ENCODE results near the gene CRADD.

The CRADD gene

DNA sequence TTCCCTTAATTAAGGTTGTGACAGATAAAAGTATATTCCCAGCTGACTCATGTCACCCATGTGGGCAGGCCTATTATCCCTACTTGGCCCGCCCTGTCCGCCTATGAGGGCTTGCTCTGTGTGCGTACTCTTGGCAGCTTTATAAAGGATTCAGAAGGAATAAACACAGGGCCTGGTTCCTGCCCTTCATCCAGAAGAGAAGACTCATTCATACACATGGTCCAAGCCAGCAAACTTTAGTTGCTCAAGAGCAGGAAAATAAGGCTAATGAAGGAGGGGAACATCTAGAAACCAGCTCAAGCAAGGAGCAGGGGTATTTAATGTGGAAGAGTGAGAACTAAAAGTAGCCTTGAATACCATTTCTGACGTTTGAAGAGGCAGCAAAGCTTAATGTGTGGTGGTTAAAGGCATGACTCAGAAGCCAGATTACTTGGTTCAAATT, 141.9 kb downstream of the CRADD start:
- DNase-seq = no peak

GRCh38 chr12:93823616-93824391, 146.6 kb downstream of the CRADD start:
- DNase-seq = peak in 1 of 2 donors; percentile 66

- no peak for DNase-seq
These were observed 147.6 kb downstream of the CRADD start for GRCh38 chr12:93824514-93825500.

GRCh38 chr12:93825501-93825888, 148.3 kb downstream of the CRADD start:
- no peak for DNase-seq

GRCh38 chr12:93825931-93826555, 148.9 kb downstream of the CRADD start:
- DNase-seq = no peak

DNA sequence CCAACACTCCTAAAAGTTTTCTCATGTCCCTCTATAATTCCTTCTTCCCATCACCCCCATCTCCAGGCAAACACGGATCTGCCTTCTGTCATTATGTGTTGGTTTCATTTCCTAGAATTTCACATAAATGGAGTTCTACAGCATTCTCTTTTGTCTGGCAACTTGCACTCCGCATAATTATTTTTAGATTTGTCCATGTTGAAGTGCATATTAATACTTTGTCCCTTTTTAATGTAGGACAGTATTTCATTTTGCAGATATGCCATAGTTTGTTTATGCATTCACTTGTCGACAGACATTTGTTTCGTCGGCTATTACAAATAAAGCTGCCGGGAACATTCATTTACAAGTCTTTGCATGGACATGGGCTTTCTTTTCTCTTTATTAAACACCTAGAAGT, 150.0 kb downstream of the CRADD start:
- no peak for DNase-seq

- DNase-seq = no peak
These were observed 150.5 kb downstream of the CRADD start for GRCh38 chr12:93827669-93828068.

- DNase-seq = no peak
These were observed 151.8 kb downstream of the CRADD start for GRCh38 chr12:93829016-93829415.

DNA sequence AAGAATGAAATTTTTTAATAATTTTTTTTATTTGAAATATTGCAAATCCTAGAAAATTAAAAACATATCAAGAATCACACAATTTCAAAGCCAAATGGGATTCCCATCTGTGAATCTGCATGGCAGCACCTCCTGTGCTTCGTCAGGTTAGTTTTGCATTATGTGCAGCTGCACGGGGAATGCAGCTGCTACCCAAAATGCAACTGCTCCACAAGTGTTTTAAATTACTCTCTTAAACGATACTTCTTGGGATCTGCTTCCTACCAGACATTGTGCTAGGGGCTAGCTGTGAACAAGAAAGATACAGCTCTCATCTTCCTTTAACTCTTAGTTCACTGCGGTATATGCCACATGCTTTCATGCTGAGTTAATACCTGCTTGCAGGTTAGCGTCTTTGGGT, 154.2 kb downstream of the CRADD start:
- no peak for DNase-seq

GRCh38 chr12:93832131-93832530, 155.0 kb downstream of the CRADD start:
- no peak for DNase-seq

GRCh38 chr12:93833946-93834345, 156.8 kb downstream of the CRADD start:
- no peak for DNase-seq

DNA sequence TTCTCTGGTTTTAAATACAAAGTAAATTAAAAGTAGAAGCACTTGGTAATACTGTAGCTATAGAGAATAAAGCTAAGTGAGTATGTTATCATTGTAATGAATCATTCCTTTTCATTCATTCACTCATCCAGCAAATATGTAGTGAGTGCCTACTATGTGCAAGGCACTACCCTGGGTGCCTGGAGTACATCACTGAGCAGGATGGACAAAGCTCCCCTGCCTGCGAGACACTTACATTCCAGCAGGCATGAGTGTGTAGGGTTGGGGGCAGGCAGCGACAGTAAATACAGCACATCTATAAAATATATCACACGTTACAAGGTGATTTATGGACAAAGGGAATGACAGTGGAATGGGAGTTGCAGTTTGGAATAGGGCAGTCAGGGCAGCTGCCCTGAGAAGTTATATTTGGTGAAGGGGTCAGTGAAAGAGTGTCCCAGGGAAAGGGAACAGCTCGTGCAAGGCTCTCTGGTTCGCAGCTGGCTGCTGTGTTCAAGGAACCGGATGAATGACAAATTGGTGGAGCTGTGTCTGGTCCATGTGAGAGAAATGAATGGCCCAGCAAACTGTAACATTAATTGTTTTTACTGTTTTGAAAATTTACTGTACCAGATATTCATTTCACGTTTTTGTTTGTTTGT, 159.6 kb downstream of the CRADD start:
- DNase-seq = no peak

GRCh38 chr12:93838193-93838592, 161.0 kb downstream of the CRADD start:
- no peak for DNase-seq

- no peak for DNase-seq
These were observed 161.9 kb downstream of the CRADD start for GRCh38 chr12:93839064-93839463.

DNA sequence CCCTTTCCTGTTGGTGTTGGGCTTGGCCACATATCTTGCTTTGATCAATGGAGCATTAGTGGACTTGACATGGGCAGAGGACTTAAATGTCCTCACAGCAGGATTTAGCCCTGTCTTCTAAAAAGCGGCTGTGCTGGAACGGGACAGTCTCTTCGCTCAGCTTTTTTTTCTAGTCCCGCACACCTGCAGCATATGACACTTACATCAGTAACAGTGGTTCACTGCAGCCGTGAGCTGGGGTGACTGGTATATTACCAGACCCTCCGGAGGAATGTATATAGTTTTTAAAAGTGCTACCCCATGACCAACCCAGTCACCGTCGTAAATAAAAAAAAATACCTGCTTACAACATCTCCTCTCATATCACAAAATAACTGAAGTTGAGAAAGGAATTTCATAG, 164.5 kb downstream of the CRADD start:
- no peak for DNase-seq

GRCh38 chr12:93844164-93844784, 167.1 kb downstream of the CRADD start:
- DNase-seq = no peak

DNA sequence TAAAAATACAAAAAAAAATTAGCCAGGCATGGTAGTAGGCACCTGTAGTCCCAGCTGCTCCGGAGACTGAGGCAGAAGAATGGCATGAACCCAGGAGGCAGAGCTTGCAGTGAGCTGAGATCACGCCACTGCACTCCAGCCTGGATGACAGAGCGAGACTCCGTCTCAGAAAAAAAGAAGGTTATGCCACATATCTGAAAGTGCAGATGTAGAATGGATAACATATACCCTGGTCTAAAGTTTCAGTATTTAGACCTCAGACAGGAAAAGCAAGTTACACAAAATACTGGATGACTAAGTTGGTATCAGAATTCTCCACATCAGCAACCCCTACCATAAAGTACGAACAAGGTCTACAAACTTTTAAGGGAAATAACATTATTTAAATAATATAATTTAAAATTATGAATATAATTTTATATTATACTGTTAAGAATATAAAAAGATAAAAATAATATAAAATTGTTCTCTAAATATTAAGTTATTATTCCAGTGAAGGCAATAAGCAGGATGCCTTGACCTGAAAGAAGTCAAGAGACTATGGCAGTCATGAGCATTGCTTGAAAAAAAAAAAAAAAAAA, 169.9 kb downstream of the CRADD start:
- peak in 1 of 2 donors; percentile 58 for DNase-seq

GRCh38 chr12:93847517-93848474, 170.6 kb downstream of the CRADD start:
- DNase-seq = peak in 1 of 2 donors; percentile 54

DNA sequence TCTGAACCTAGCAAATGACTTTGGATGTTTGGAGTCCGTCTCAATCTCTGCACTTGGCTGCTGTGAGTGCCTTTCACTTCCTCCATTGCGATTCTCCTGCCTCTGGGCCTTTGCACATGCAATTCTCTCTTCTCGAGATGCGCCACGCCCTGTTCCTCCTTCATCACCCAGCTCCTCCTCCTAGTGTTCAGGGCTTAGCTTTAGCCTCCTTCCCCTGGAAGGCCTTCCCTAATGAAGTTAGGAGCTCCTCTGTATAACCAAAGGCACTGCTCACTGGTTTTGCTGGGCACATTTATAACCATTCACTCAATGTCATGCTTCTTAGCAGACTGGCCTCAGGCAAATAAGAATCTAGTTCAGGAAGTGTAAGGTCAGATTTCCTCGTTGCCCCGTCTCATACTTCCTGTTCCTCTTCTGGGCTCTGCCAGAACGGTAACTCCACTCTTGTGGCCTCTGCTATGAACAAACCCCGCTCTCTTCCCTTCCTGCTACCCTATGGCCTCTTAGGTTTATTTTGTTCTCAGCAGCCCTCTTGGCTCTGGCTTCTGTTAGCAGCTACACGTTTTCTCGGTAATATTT, 171.4 kb downstream of the CRADD start:
- DNase-seq = peak in 1 of 2 donors; percentile 71

DNA sequence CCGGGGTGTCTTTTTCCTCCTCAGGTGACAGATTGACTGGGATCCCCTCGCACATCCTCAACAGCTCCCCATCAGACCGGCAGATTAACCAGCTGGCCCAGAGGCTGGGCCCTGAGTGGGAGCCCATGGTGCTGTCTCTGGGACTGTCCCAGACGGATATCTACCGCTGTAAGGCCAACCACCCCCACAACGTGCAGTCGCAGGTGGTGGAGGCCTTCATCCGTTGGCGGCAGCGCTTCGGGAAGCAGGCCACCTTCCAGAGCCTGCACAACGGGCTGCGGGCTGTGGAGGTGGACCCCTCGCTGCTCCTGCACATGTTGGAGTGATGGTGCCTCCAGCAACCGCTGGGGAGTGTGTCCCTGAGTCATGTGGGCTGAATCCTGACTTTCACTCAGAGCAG, 172.8 kb downstream of the CRADD start:
- DNase-seq = no peak

Measured in bone marrow (tissue), 2 donors.